ENCODE results near the gene PRORP.
A peak's percentile ranks its signal among the peaks of the same experiment; 100 is the strongest.

The PRORP gene

DNA sequence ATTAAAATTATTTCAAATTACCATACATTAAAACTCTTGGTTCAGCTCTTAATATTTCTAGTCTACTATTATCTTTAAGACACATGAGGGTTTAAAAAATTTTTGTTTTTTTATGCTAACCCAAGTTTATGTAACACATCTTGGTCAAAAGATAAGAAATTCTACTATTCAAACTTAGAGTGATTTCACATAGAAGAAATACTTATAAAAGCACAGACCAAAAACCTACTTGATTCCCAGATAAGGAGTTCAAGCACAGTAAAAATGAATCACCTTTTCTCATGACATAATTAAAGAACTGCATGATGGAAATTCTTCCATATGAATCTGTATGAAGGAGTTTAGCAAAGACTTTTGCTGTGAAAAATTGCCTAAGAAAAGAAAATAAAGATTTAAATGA lies 14.5 kb upstream of the PRORP start:
- Histone ChIP-seq H2AFZ (ENCODE audit: insufficient read depth, low read length, poor library complexity) (no peak overlapping the region), H2BK5ac (ENCODE audit: low read depth, low read length, poor library complexity) (no peak overlapping the region), H3K18ac (ENCODE audit: low read length) (no peak overlapping the region), H3K79me1 (ENCODE audit: low read length) (no peaks in the 10 kb centered on the region), H4K8ac (ENCODE audit: low read depth, low read length) (no peak overlapping the region), H2BK120ac (ENCODE audit: insufficient read depth, low read length, poor library complexity) (no peak overlapping the region), H3K27me3 (ENCODE audit: insufficient read depth, low read length) (no peaks in the 10 kb centered on the region), H3K9ac (ENCODE audit: low read length) (no peak overlapping the region), H3K4ac (ENCODE audit: low read depth, low read length) (no peak overlapping the region), H3K14ac (ENCODE audit: low read length) (no peak overlapping the region), H2AK5ac (ENCODE audit: low read length) (no peak overlapping the region), H3K4me2 (ENCODE audit: low read length) (no peak overlapping the region), H3K27ac (ENCODE audit: low read depth, low read length) (no peak overlapping the region), H3K23ac (ENCODE audit: low read length) (no peak overlapping the region), H4K91ac (ENCODE audit: low read depth, low read length) (no peak overlapping the region), H3K36me3 (ENCODE audit: control insufficient read depth in 1 of 2, insufficient read depth in 2 of 2, low read length in 2 of 2) (peaks cover 9% of the 10 kb centered on the region in 2 experiments), H2BK12ac (ENCODE audit: low read length) (no peak overlapping the region), H3K79me2 (ENCODE audit: control insufficient read depth, insufficient read depth, low read length, poor library complexity) (no peaks in the 10 kb centered on the region), H3K4me1 (ENCODE audit: control insufficient read depth in 1 of 2, insufficient read depth in 2 of 2, low read length in 2 of 2) (no peaks in the 10 kb centered on the region), H3K4me3 (ENCODE audit: low read depth, low read length) (no peak overlapping the region), H3K9me3 (ENCODE audit: insufficient read depth, low read depth, low read length) (peaks cover 2% of the 10 kb centered on the region), H4K12ac (ENCODE audit: low read depth, low read length) (no peak overlapping the region)
- peak in 1 of 2 donors; percentile 67 for DNase-seq

DNA sequence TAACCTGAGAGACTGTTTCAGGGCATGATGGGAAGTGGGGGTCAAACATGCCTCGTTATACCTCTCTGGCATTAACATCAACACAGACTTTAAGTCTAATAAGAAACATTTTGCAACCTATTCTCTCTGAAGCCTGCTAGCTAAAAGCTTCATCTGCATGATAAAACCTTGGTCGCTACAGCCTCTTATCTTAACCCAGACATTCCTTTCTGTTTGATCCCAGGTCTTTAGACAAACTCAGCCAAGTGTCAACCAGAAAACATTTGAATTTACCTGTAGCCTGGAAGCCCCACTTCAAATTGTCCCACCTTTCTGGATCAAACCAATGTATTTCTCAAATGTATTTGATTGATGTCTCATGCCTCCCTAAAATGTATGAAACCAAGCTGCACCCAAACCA lies 9.7 kb upstream of the PRORP start:
- WGBS (ENCODE audit: extremely low coverage, insufficient coverage, insufficient read length) = no CpG with 5 or more reads among the region's 2 CpGs
- H2BK5ac ChIP-seq (ENCODE audit: low read depth, low read length, poor library complexity) = no peak overlapping the region
- no peak overlapping the region for H3K9ac ChIP-seq (ENCODE audit: low read length)
- H3K4me2 ChIP-seq (ENCODE audit: low read length) = no peak overlapping the region
- H3K36me3 ChIP-seq (ENCODE audit: control insufficient read depth in 1 of 2, insufficient read depth in 2 of 2, low read length in 2 of 2) = peaks cover 9 to 13% of the 10 kb centered on the region in 2 experiments
- H2AK5ac ChIP-seq (ENCODE audit: low read length) = no peak overlapping the region
- DNase-seq = peak in 1 of 2 donors; percentile 51
- no peak overlapping the region for H3K27ac ChIP-seq (ENCODE audit: low read depth, low read length)
- H4K12ac ChIP-seq (ENCODE audit: low read depth, low read length) = no peak overlapping the region
- H2AFZ ChIP-seq (ENCODE audit: insufficient read depth, low read length, poor library complexity) = no peak overlapping the region
- H3K4me3 ChIP-seq (ENCODE audit: low read depth, low read length) = no peak overlapping the region
- no peak overlapping the region for H4K91ac ChIP-seq (ENCODE audit: low read depth, low read length)
- no peak overlapping the region for H2BK120ac ChIP-seq (ENCODE audit: insufficient read depth, low read length, poor library complexity)
- H3K23ac ChIP-seq (ENCODE audit: low read length) = no peak overlapping the region
- peaks cover 0 to 4% of the 10 kb centered on the region in 2 experiments for H3K4me1 ChIP-seq (ENCODE audit: control insufficient read depth in 1 of 2, insufficient read depth in 2 of 2, low read length in 2 of 2)
- no peak overlapping the region for H3K4ac ChIP-seq (ENCODE audit: low read depth, low read length)
- H3K27me3 ChIP-seq (ENCODE audit: insufficient read depth, low read length) = no peaks in the 10 kb centered on the region
- H4K8ac ChIP-seq (ENCODE audit: low read depth, low read length) = no peak overlapping the region
- no peak overlapping the region for H3K14ac ChIP-seq (ENCODE audit: low read length)
- no peaks in the 10 kb centered on the region for H3K79me2 ChIP-seq (ENCODE audit: control insufficient read depth, insufficient read depth, low read length, poor library complexity)
- peaks cover 2% of the 10 kb centered on the region for H3K9me3 ChIP-seq (ENCODE audit: insufficient read depth, low read depth, low read length)
- H2BK12ac ChIP-seq (ENCODE audit: low read length) = no peak overlapping the region
- no peaks in the 10 kb centered on the region for H3K79me1 ChIP-seq (ENCODE audit: low read length)
- no peak overlapping the region for H3K18ac ChIP-seq (ENCODE audit: low read length)

DNA sequence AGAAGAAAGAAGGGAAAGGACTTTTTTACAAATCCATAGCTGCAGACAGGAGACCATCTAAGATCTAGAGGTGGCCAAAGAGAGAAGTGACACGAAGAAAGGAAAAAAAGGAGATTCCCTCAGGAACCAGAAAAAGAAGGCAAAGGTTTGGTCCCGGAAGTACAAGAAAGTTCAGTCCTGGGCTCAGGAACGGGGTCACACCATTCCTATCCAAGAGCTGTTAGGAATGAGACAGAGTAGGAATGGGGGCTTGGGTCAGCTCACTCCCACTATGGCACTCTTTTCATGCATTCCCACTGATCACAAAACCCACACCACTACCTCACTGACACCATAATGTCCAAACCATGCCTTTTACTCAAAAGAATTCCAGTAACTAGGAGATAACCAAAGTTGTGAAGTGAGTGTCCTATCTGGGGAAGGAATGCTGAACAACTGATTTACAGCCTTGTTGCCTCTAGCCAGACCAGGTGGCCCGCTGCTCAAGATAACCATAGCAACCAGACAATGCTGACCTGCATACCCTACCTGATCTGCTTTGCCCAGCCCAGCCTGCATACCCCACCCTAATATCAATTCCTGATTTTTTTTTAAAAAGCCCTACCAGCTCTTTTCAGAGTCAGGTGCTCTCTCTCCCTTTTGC lies 8.9 kb upstream of the PRORP start:
- DNase-seq = peak; percentile 95 to 96
- Histone ChIP-seq H3K27ac (ENCODE audit: low read depth, low read length) (peak overlapping the region; percentile 28), H3K79me2 (ENCODE audit: control insufficient read depth, insufficient read depth, low read length, poor library complexity) (no peaks in the 10 kb centered on the region), H3K36me3 (ENCODE audit: control insufficient read depth in 1 of 2, insufficient read depth in 2 of 2, low read length in 2 of 2) (peaks cover 9 to 13% of the 10 kb centered on the region in 2 experiments), H3K9me3 (ENCODE audit: insufficient read depth, low read depth, low read length) (peaks cover 2% of the 10 kb centered on the region), H4K8ac (ENCODE audit: low read depth, low read length) (no peak overlapping the region), H2AK5ac (ENCODE audit: low read length) (no peak overlapping the region), H3K79me1 (ENCODE audit: low read length) (no peaks in the 10 kb centered on the region), H3K4me3 (ENCODE audit: low read depth, low read length) (no peak overlapping the region), H2BK5ac (ENCODE audit: low read depth, low read length, poor library complexity) (no peak overlapping the region), H3K23ac (ENCODE audit: low read length) (peak overlapping the region; percentile 53), H3K4me2 (ENCODE audit: low read length) (no peak overlapping the region), H3K14ac (ENCODE audit: low read length) (no peak overlapping the region), H2BK120ac (ENCODE audit: insufficient read depth, low read length, poor library complexity) (no peak overlapping the region), H4K12ac (ENCODE audit: low read depth, low read length) (no peak overlapping the region), H3K4me1 (ENCODE audit: control insufficient read depth in 1 of 2, insufficient read depth in 2 of 2, low read length in 2 of 2) (peaks cover 0 to 4% of the 10 kb centered on the region in 2 experiments), H2AFZ (ENCODE audit: insufficient read depth, low read length, poor library complexity) (no peak overlapping the region), H3K9ac (ENCODE audit: low read length) (no peak overlapping the region), H3K18ac (ENCODE audit: low read length) (no peak overlapping the region), H3K27me3 (ENCODE audit: insufficient read depth, low read length) (no peaks in the 10 kb centered on the region), H2BK12ac (ENCODE audit: low read length) (no peak overlapping the region), H3K4ac (ENCODE audit: low read depth, low read length) (no peak overlapping the region), H4K91ac (ENCODE audit: low read depth, low read length) (no peak overlapping the region)
- WGBS (ENCODE audit: extremely low coverage, insufficient coverage, insufficient read length) = no CpG with 5 or more reads among the region's 4 CpGs

DNA sequence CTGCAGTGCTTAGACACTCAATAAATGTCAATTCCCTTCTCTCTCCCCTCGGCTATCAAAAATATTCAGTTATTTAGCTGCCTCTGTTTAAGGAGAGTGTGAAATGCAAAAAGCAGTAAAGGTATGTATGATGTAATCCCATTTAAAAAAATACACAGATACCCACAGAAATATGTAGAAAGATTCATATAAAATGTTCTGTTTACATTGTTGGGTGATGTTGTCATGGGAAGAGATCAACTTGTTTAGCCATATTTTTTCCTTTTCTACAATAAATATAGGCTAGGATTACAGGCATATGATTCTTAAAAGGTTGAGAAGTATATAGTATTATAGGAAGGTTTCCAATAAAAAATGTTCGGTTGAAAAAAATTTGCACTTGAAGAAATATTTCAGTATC lies 8.3 kb upstream of the PRORP start:
- Histone ChIP-seq H2BK5ac (ENCODE audit: low read depth, low read length, poor library complexity) (no peak overlapping the region), H3K4me2 (ENCODE audit: low read length) (no peak overlapping the region), H3K4me1 (ENCODE audit: control insufficient read depth in 1 of 2, insufficient read depth in 2 of 2, low read length in 2 of 2) (peaks cover 0 to 4% of the 10 kb centered on the region in 2 experiments), H4K12ac (ENCODE audit: low read depth, low read length) (no peak overlapping the region), H3K23ac (ENCODE audit: low read length) (no peak overlapping the region), H2AK5ac (ENCODE audit: low read length) (no peak overlapping the region), H4K8ac (ENCODE audit: low read depth, low read length) (no peak overlapping the region), H3K27me3 (ENCODE audit: insufficient read depth, low read length) (no peaks in the 10 kb centered on the region), H3K18ac (ENCODE audit: low read length) (no peak overlapping the region), H3K79me1 (ENCODE audit: low read length) (no peaks in the 10 kb centered on the region), H3K9me3 (ENCODE audit: insufficient read depth, low read depth, low read length) (peaks cover 2% of the 10 kb centered on the region), H4K91ac (ENCODE audit: low read depth, low read length) (no peak overlapping the region), H2BK12ac (ENCODE audit: low read length) (no peak overlapping the region), H2AFZ (ENCODE audit: insufficient read depth, low read length, poor library complexity) (no peak overlapping the region), H3K27ac (ENCODE audit: low read depth, low read length) (no peak overlapping the region), H3K9ac (ENCODE audit: low read length) (no peak overlapping the region), H3K14ac (ENCODE audit: low read length) (no peak overlapping the region), H3K4me3 (ENCODE audit: low read depth, low read length) (no peak overlapping the region), H3K36me3 (ENCODE audit: control insufficient read depth in 1 of 2, insufficient read depth in 2 of 2, low read length in 2 of 2) (peaks cover 9 to 13% of the 10 kb centered on the region in 2 experiments), H3K79me2 (ENCODE audit: control insufficient read depth, insufficient read depth, low read length, poor library complexity) (no peaks in the 10 kb centered on the region), H2BK120ac (ENCODE audit: insufficient read depth, low read length, poor library complexity) (no peak overlapping the region), H3K4ac (ENCODE audit: low read depth, low read length) (no peak overlapping the region)
- DNase-seq = peak; percentile 20 to 80
- 100% methylated on average over 1 of the region's 2 CpGs for WGBS (ENCODE audit: extremely low coverage, insufficient coverage, insufficient read length)

Measured in trophoblast cell (in vitro differentiated cells and primary cell).